Trophoblast cell (in vitro differentiated cells and primary cell): ENCODE results near the gene MRPL53.
A peak's percentile ranks its signal among the peaks of the same experiment; 100 is the strongest.

Experiments used
- DNase-seq, 2 donors: peaks; one replicate each; pipeline ENCODE4 v3.0.0-alpha.2; 2016
- H2AFZ ChIP-seq: 2 replicates; pipeline ENCODE4 v1.6.1; 2013; ENCODE audit warnings: low read length, moderate library complexity, mild to moderate bottlenecking; ENCODE audit not compliant: insufficient read depth, poor library complexity
- H2AK5ac ChIP-seq: 2 replicates; pipeline ENCODE4 v1.6.1; 2013; ENCODE audit warnings: mild to moderate bottlenecking, low read length
- H2BK120ac ChIP-seq: 2 replicates; pipeline ENCODE4 v1.6.1; 2013; ENCODE audit warnings: low read length, mild to moderate bottlenecking, moderate library complexity; ENCODE audit not compliant: insufficient read depth, poor library complexity
- H2BK12ac ChIP-seq: 2 replicates; pipeline ENCODE4 v1.6.1; 2013; ENCODE audit warnings: mild to moderate bottlenecking, low read length, moderate library complexity
- H2BK5ac ChIP-seq: 2 replicates; pipeline ENCODE4 v1.6.1; 2013; ENCODE audit warnings: low read length, low read depth, moderate library complexity, mild to moderate bottlenecking; ENCODE audit not compliant: poor library complexity
- H3K14ac ChIP-seq: 2 replicates; pipeline ENCODE4 v1.6.1; 2013; ENCODE audit warnings: mild to moderate bottlenecking, low read length
- H3K18ac ChIP-seq: 2 replicates; pipeline ENCODE4 v1.6.1; 2013; ENCODE audit warnings: mild to moderate bottlenecking, low read length
- H3K23ac ChIP-seq: 2 replicates; pipeline ENCODE4 v1.6.1; 2013; ENCODE audit warnings: low read length
- H3K27ac ChIP-seq: 2 replicates; pipeline ENCODE4 v1.5.1; 2013; ENCODE audit warnings: low read depth, mild to moderate bottlenecking, inconsistent platforms, low read length, moderate library complexity
- H3K27me3 ChIP-seq: 2 replicates; pipeline ENCODE4 v1.6.1; 2013; ENCODE audit warnings: inconsistent platforms, mild to moderate bottlenecking, low read length, moderate library complexity; ENCODE audit not compliant: insufficient read depth
- H3K36me3 ChIP-seq, 2 experiments: 1 replicate in 1 of 2; 2 replicates in 1 of 2; pipeline ENCODE4 v1.6.1; 2013; ENCODE audit warnings: low read length in 2 of 2, mild to moderate bottlenecking in 2 of 2, moderate library complexity in 1 of 2; ENCODE audit not compliant: insufficient read depth in 2 of 2, control insufficient read depth in 1 of 2
- H3K4ac ChIP-seq: 2 replicates; pipeline ENCODE4 v1.6.1; 2013; ENCODE audit warnings: low read depth, mild to moderate bottlenecking, low read length, moderate library complexity
- H3K4me1 ChIP-seq, 2 experiments: 1 replicate in 1 of 2; 2 replicates in 1 of 2; pipeline ENCODE4 v1.6.1; 2013; ENCODE audit warnings: low read length in 2 of 2, mild to moderate bottlenecking in 2 of 2, moderate library complexity in 1 of 2; ENCODE audit not compliant: insufficient read depth in 2 of 2, control insufficient read depth in 1 of 2
- H3K4me2 ChIP-seq: 2 replicates; pipeline ENCODE4 v1.6.1; 2013; ENCODE audit warnings: inconsistent platforms, mild to moderate bottlenecking, low read length, moderate library complexity
- H3K4me3 ChIP-seq: 2 replicates; pipeline ENCODE4 v1.5.1; 2013; ENCODE audit warnings: mild to moderate bottlenecking, low read depth, low read length, inconsistent platforms
- H3K79me1 ChIP-seq: one replicate; pipeline ENCODE4 v1.6.1; 2013; ENCODE audit warnings: low read length
- H3K79me2 ChIP-seq: 2 replicates; pipeline ENCODE4 v1.6.1; 2013; ENCODE audit warnings: low read length, mild to moderate bottlenecking; ENCODE audit not compliant: control insufficient read depth, insufficient read depth, poor library complexity
- H3K9ac ChIP-seq: 2 replicates; pipeline ENCODE4 v1.6.1; 2013; ENCODE audit warnings: mild to moderate bottlenecking, low read length
- H3K9me3 ChIP-seq: 2 replicates; pipeline ENCODE4 v1.6.1; 2013; ENCODE audit warnings: low read depth, mild to moderate bottlenecking, control low read depth, inconsistent platforms, low read length; ENCODE audit not compliant: insufficient read depth
- H4K12ac ChIP-seq: 2 replicates; pipeline ENCODE4 v1.6.1; 2013; ENCODE audit warnings: low read depth, mild to moderate bottlenecking, low read length, moderate library complexity
- H4K8ac ChIP-seq: 2 replicates; pipeline ENCODE4 v1.6.1; 2013; ENCODE audit warnings: low read depth, mild to moderate bottlenecking, low read length, moderate library complexity
- H4K91ac ChIP-seq: one replicate; pipeline ENCODE4 v1.6.1; 2013; ENCODE audit warnings: low read depth, mild to moderate bottlenecking, low read length, moderate library complexity
- WGBS: extraction: QIAGEN DNeasy Blood & Tissue Kit; methylation state at CpG from one replicate; pipeline ENCODE4 v1.1.7; 2013; ENCODE audit warnings: missing lambda C conversion rate; ENCODE audit not compliant: insufficient read length, insufficient coverage; ENCODE audit errors: extremely low coverage; 5-methylcytosine and 5-hydroxymethylcytosine counted together

The MRPL53 gene

DNA sequence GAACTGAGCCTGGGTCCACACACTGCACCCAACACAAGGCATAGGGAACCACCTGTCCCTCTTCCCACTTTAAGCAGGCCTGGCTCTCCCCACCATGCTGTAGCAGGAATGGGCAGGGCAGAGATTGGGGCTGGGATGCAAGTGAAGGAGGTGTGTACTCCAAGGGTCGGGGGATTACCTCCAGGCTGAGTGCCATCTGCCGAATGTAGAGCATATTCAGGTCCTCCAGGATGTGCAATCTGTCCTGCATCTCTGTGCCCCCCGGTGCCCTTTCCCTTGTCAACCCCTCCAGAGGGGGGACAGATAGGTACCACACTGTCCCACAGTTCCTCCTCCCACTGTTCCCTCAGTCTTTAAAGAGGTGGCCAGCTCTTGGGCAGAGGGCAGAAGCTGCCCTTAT lies 33.1 kb downstream of the MRPL53 start:
- H2AFZ ChIP-seq: no peak overlapping the region
- H4K8ac ChIP-seq: no peak overlapping the region
- H2BK5ac ChIP-seq: peak overlapping the region; percentile 83
- peak overlapping the region; percentile 95 for H4K91ac ChIP-seq
- H3K79me2 ChIP-seq: peaks cover 40% of the 10 kb centered on the region
- no peak overlapping the region for H2BK120ac ChIP-seq
- no CpG with 5 or more reads among the region's 3 CpGs for WGBS
- peak overlapping the region; percentile 91 for H3K14ac ChIP-seq
- H2AK5ac ChIP-seq: peak overlapping the region; percentile 82
- peaks cover 26% of the 10 kb centered on the region for H3K79me1 ChIP-seq
- H3K18ac ChIP-seq: no peak overlapping the region
- H3K9me3 ChIP-seq: no peaks in the 10 kb centered on the region
- H3K4ac ChIP-seq: peak overlapping the region; percentile 84
- H3K9ac ChIP-seq: peak overlapping the region; percentile 90
- no peak overlapping the region for H3K23ac ChIP-seq
- H3K36me3 ChIP-seq: peaks cover 21 to 27% of the 10 kb centered on the region in 2 experiments
- DNase-seq: no peak
- H3K4me3 ChIP-seq: peak overlapping the region; percentile 72
- no peak overlapping the region for H2BK12ac ChIP-seq
- H3K4me2 ChIP-seq: peak overlapping the region; percentile 78
- H3K27ac ChIP-seq: no peak overlapping the region
- peaks cover 14 to 17% of the 10 kb centered on the region in 2 experiments for H3K4me1 ChIP-seq
- H3K27me3 ChIP-seq: no peaks in the 10 kb centered on the region
- H4K12ac ChIP-seq: no peak overlapping the region

DNA sequence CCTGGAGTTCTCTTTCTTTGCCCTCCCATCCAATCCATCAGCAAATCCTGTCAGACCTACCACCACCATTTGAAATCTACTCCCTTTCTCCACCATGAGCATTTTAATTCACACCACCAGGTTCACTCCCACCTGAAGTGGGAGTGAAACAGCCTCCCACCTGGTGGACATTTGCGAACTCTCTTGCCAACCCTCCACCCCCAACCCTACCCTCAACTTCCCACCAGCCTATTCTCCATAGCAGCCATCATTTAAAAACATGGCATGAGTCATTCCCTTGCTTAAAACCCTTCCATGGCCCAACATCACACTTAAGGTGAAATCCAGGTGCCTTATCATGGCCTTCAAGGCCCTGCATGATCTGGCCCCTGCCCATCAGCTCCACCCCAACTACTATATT lies 34.2 kb downstream of the MRPL53 start:
- Histone ChIP-seq H3K14ac (no peak overlapping the region), H3K9me3 (no peaks in the 10 kb centered on the region), H3K4me2 (peak overlapping the region; percentile 14), H3K27me3 (no peaks in the 10 kb centered on the region), H2BK5ac (no peak overlapping the region), H3K9ac (no peak overlapping the region), H3K27ac (no peak overlapping the region), H2AK5ac (no peak overlapping the region), H2AFZ (no peak overlapping the region), H3K4me1 (peaks cover 14 to 17% of the 10 kb centered on the region in 2 experiments), H2BK12ac (no peak overlapping the region), H3K4ac (peak overlapping the region; percentile 57), H3K79me2 (peaks cover 40% of the 10 kb centered on the region), H4K12ac (no peak overlapping the region), H2BK120ac (no peak overlapping the region), H3K23ac (no peak overlapping the region), H4K91ac (no peak overlapping the region), H3K36me3 (peaks cover 22 to 27% of the 10 kb centered on the region in 2 experiments), H3K4me3 (no peak overlapping the region), H3K79me1 (peaks cover 26% of the 10 kb centered on the region), H3K18ac (no peak overlapping the region), H4K8ac (no peak overlapping the region)
- no CpG with 5 or more reads among the region's 1 CpG for WGBS
- DNase-seq: no peak

DNA sequence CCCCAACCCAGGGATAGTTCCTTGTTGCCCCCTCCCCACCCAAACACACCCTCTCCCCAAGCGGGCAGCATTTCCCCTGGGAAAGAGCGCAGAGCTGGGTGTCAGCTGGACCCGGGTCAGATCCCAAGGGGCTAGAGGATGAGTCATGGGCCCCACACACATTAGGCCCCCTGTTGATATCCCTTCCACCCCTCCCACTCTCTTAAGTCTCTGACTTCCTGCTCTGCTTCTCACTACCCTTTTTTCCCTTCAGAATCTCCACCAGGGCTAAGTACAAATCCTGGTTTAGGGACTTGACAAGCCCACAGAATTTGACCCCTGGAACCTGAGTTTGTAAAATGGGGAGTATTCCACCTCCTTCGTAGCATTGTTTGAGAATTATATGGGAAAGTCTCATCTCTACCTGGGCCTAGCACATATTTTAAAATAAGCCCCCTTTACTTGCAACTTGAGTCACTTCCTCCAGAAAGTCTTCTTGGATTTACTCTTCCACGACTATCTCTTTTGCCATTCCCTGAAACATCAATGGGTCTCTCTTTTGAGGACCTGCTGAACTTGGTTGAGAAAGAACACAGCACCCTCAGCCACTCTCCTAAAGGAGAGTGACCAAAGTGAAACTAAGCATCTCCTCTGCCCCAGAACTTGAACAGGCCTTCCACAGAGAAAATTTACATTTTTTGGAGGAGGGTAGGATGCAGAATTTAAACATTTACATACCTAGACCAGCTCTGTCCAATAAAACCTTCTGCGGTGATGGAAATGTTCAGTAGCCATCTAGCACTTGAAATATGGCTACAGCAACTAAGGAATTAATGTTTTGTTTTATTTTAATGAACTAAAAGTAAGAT lies 35.4 kb downstream of the MRPL53 start:
- Histone ChIP-seq H3K4me3 (no peak overlapping the region), H3K14ac (no peak overlapping the region), H2BK12ac (no peak overlapping the region), H3K36me3 (peaks cover 28 to 34% of the 10 kb centered on the region in 2 experiments), H4K12ac (no peak overlapping the region), H3K79me2 (peaks cover 39% of the 10 kb centered on the region), H3K4me1 (peaks cover 14% of the 10 kb centered on the region in 2 experiments), H2BK5ac (no peak overlapping the region), H3K79me1 (peaks cover 24% of the 10 kb centered on the region), H3K4ac (peak overlapping the region; percentile 39), H3K4me2 (no peak overlapping the region), H3K9ac (no peak overlapping the region), H4K8ac (no peak overlapping the region), H2AFZ (no peak overlapping the region), H3K27me3 (no peaks in the 10 kb centered on the region), H3K18ac (no peak overlapping the region), H4K91ac (no peak overlapping the region), H3K23ac (no peak overlapping the region), H2AK5ac (no peak overlapping the region), H3K9me3 (peaks cover 1% of the 10 kb centered on the region), H3K27ac (no peak overlapping the region), H2BK120ac (no peak overlapping the region)
- DNase-seq: no peak
- WGBS: no CpG with 5 or more reads among the region's 6 CpGs

DNA sequence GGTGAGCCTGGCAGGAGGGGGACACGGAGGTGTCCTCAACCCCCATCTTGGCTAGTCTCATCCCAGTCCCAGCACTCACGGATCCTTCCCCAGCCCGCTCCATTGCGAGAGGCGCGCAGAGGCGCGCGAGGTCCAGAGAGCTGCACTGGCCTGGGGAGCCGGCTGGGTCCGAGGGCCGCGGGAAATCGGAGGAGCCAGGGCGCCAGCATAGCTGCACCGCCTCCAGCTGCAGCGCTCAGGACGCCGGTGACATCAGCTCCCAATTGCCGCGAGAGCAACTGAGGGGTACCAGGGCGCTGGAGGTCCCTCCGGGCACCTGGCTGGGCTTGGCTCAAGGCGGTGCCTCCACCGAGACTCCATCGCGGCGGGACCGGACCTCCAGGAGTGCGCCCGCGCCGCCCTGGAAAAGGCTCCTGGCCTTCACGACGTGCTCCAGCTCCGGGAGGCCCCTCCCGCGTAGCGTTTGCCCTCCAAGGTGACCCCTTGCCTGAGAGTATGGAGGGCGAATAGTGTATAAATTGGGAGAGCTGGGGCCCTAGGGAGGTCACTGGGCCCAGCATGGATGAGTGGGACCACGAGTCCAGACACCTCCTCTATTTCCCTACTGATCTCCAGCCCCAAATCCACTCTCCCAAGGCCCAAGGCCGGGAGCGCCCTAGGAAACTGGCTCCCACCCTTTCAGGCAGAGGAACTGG lies 36.2 kb downstream of the MRPL53 start:
- Histone ChIP-seq H3K4me3 (no peak overlapping the region), H3K4me1 (peaks cover 14% of the 10 kb centered on the region in 2 experiments), H3K27me3 (no peaks in the 10 kb centered on the region), H2BK5ac (no peak overlapping the region), H3K9me3 (peaks cover 1% of the 10 kb centered on the region), H3K36me3 (peaks cover 33 to 40% of the 10 kb centered on the region in 2 experiments), H2AK5ac (no peak overlapping the region), H4K12ac (no peak overlapping the region), H3K9ac (no peak overlapping the region), H3K27ac (no peak overlapping the region), H3K79me2 (peaks cover 32% of the 10 kb centered on the region), H2BK120ac (no peak overlapping the region), H4K91ac (no peak overlapping the region), H2BK12ac (no peak overlapping the region), H3K18ac (peak overlapping the region; percentile 9), H4K8ac (no peak overlapping the region), H3K4me2 (no peak overlapping the region), H3K4ac (peak overlapping the region; percentile 52), H3K79me1 (peaks cover 16% of the 10 kb centered on the region), H2AFZ (no peak overlapping the region), H3K14ac (no peak overlapping the region), H3K23ac (no peak overlapping the region)
- DNase-seq: no peak
- no CpG with 5 or more reads among the region's 43 CpGs for WGBS
